Activated CD4-positive, CD25-positive, alpha-beta regulatory T cell (primary cell): ENCODE measurements around the gene TMPRSS4.

Experiments
- DNase-seq, 4 experiments: peaks; one replicate each; lab custom pipeline; 2025; lab: John Stamatoyannopoulos, UW

The TMPRSS4 gene

DNA sequence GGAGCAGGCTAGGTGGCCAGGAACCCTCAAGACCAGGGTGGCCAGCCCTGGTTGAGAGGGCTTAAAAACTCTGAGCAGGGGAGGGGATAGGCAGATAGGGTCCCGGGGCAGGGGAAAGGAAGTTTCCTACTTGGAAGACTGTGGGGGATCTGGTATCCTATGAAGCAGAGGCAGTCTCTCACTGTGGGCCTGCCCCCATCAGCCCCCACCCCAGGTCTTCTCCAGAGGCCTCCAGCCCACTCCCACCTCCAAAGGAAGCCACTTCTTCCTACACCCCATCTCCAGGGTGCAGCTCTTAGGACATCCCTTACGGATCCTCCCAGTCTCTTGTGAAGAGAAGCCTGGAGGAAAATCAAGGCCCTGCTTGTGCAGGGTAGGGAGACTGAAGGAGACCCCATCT, 59.5 kb downstream of the TMPRSS4 start:
- DNase-seq = no peak

DNA sequence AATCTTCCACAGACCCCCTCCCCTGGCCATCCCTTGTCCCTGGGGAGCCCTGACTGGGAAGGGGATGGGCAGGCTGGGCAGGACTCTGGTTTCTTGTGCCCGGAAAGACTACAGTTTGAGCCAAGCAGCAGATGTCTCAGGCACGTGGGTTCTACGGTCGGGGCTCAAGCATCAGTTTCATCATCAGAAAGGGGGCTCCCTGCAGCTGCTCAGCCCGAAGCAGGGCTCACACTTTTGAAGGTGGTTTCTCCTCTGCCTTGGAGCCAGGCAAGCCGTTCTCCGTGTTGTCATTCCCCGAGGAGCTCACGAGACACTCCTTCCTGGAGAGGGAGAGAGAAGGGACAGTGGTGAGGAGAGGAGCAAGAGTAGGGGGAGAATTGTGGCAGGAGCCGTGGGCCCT, 59.9 kb downstream of the TMPRSS4 start:
- no peak for DNase-seq

DNA sequence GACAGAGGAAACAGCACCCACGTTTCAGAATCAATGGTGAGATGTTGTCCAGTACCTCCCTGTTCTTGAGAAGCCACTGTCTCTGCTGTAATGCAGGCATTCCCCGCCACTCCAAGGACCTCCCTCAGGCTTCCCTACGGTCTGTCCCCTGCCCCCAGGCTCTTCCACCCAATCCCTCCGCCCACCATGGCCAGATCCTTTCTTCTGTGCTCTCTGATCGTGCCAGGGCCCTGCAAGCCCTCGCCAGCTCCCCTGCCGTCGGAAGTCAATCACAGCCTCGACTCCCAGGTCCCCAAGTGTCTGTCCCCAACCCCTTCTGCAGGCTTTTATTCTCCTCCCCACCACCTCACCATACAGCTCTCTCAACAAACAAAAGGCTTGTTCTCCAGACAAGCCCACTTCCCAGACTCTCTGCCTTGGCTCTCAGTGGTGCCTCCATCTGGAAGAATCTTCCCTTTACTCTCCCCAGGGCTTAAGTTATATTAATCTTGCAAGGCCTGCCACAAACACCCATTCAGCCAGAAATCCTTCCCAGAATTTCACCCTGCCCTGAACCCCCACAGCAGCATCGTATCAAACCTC, 62.1 kb downstream of the TMPRSS4 start:
- no peak for DNase-seq

DNA sequence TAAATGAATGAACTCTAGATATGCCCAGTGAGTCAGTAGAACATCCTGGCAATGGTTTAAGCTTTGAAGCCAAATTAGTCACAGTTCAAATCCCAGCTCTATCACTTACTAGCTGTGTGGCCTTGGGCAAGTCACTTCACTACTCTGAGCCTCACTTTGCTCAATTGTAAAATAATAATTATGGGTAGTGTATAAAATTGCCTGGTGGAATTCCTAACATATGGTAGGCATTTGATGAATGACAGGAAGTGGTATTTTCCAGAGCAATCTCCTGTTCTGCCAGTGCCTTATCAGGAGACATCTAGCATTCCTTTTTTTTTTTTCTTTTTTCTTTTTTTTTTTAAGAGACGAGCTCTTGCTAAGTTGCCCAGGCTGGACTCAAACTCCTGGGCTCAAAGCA, 62.7 kb downstream of the TMPRSS4 start:
- DNase-seq = no peak

DNA sequence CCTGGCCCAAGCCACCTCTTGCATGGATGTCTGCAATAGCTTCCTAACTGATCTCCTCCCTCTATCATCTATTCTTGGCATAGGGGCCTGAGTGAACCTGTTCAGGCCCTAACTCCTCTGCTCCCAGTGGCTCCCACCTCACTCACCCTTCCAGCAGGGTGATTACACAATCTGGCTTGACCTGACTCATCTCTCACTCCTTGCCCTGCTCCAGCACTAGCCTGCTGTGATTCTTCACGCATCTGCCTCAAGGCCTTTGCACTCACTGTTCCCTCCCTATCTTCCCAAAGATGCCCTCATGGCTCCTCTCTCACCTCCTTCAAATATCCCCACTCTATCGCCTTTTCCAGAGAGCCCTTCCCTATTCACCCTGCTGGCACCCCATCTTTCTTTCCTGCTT, 65.2 kb downstream of the TMPRSS4 start:
- no peak for DNase-seq

DNA sequence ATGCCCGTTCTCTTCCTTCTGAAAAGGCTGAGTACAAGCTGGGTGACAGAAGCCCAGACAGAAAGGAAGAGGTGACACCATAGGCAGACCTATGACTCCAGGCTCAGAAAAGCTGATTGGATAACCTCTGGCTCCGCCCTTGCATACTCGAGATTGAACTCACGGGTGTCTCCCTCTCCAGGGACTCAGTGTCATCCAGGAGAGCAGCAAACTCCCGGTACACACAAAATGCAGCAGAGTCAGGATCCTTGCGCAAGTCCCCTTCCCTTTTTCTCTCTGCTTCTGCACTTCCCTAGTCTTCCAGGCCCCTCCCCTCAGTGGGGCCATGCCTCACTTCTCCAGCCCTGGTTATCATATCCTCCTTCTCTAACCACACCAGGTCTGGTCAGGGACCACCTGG, 65.9 kb downstream of the TMPRSS4 start:
- DNase-seq = no peak

DNA sequence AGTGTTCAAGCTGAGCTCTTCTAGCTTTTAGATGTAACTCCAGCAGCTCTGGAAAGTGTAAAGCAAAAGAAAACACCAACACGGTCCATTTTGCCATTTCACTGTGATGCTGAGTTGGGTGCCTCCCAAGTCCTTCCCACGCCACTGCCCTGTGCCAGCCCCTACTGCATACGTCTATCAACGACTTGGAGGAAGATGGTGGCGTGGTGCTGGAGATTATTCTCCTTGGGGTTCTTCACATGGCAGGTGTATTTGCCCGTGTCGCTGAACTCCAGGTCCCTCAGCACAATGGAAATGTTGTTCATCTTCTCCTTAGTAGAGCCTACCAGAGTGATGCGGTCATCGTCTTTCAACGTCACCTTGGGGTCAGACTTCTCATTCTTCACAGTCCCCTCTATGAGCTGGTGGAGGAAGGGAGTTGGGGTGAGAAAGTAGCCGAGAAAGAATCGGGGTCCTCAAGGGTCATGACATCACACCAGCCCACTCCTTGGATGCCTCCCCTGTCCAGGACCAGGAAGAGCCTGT, 66.8 kb downstream of the TMPRSS4 start:
- DNase-seq = no peak

DNA sequence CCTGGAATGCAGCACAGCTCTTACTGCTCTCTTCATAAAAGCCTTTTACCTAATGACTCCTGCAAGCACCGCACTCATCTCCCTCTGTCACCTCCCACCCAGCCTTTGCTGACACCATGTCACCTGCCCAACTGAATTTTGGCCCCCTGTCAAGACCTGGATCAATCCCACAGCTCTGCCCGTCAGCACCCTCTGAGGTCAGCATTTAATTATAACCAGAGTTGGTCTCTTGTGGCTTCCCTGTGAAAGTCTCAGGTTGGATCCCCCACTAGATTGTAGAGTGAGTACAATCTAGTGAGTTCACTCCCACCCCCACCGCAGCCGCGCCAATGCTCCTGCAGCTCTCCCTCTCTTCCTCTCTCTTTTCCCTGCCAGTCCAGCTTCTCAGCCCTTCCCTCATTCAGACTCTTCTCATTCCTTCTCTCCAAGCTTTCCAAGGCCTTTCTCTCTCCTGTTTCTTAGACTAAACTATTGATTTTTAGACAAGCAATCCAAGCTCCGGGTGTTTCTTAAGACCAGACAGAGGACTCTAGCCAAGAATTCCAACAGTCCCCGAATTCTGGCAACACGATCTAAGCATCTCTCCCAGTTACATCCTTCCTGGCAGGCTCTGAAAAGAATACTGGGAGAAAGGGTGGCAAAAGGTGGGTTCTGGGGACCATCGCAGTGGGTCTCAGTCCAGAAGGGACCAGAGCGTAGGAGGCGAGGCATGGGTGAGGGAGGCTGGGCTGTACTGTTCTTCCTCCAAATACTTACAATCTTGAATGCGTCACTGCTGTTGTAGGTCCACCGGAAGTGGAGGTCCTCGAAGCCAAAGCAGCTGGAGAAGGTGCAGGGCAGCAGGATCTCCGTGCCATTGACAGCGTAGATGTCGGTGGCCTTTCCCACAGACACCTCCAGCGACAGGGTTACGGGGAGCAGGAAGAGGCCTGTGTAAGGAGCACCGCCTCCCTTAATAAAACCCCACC, 67.7 kb downstream of the TMPRSS4 start:
- DNase-seq = no peak

DNA sequence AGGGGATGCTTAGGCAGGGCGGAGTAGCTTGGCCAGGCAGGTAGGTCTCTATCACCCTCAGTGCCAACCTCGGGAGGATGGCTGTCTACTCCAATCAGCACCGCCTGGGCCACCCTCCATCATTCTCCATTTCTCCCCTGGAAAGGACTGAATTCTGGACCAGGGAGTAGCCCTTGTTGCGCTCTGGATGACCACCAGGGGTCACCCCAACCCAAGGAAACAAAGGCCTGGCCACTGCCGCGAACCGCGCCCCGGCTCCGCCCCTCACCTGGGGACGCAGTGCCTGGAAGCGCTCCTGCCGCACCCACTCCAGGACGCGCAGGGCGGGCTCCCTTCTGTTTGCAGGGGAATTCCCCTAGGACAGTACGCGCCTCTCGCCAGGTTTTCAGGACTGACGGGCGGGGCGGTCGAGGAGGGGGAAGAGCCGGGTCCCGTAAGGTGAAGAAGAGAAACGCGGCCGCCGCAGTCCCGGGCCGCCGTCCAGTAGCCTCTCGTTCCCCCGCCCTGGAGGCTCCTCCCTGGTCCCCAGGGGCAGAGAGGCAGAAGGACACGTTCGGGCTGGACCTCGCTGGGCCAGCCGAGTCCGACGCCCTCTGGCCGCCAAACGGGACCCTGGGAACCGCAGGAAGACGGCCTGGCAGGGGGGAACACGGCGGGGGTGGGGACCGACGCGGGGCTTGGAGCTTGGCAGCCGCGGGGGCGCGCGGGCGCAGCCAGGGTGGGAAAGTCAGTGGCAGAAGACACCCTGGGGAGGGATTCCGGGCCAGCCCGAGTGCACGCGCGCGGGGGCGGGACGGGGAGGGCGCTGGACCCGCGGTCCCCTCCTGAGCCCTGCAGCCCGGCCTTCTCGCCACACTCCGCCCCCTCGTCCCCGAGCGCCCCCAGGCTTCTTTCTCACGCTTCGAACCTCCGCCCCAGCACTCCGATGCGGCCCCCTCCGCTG, 68.7 kb downstream of the TMPRSS4 start:
- peak; percentile 64 to 79 (median 77) for DNase-seq

DNA sequence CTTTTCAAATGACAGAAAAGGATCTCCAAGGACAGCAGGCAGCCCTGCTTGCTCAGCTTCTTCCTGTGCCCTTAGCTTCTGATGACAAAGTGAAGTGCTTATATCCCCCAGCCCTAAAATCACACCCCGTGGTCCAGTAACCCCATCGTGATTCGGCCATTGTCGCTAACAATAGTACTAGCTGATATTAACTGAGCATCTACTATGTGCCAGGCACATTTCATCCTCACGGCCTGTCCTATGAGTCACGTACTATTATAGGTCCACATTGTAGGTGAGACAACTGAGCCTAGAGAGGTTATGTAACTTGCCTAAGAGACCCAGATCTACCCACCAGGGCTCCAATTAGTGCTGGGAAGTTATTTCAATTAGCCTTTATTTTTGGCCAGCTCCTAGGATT, 69.7 kb downstream of the TMPRSS4 start:
- no peak for DNase-seq

DNA sequence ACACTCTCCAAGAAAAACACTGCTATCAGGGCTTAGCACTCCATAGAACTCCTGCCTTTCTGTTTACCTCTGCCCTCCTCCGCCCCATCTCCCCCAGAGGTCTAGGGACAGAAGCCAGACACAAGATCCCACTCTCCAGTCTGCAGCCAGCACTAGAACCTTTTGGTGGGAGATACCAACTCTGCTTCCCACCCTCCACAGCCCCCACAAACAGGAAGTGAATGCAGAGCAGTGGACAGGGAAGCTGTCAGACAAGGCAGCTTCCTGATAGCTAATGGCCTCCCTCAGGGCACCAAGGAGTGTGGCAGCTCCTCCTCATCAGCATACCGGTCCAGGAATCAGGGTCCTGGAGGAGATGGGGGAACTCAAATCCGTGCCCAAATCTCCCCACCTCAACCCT, 70.6 kb downstream of the TMPRSS4 start:
- DNase-seq = no peak

DNA sequence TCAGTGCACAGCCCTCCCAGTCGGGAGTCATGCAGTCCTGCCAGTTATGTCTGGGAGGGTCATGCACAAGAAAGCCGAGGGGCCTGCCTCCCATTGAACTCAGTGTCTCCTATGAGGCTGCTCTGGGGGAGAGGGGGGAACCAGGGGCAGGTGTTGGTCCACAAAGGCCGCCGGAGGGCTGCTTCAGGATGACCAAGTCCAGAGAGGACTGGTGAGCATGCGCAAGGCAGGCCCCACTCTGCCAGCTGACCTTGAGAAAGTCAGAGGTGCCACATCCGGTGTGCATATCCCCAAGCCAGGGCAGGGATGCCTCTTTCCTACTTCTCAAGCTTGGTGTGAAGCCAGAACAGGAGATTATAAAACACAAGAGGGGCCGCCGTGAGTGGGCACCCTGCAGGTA, 71.4 kb downstream of the TMPRSS4 start:
- DNase-seq = no peak

DNA sequence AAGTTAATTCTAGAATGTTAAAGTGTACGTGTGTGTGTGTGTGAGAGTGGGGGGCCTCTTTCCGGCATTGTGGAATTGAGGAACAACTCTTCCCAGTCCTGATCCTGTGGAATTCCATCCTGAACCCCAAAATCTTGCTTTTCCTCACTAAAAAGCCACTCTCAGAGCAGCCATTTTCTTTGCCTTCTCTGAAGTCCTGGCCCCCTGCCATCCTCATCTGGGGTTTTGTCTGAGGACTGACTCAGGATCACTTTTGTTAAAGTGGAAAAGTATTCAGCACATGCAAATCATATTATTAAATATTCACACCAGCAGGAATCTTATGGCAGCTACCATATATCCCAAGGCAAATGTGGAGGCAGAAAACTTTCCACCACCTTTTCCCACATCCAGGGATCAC, 72.0 kb downstream of the TMPRSS4 start:
- no peak for DNase-seq

DNA sequence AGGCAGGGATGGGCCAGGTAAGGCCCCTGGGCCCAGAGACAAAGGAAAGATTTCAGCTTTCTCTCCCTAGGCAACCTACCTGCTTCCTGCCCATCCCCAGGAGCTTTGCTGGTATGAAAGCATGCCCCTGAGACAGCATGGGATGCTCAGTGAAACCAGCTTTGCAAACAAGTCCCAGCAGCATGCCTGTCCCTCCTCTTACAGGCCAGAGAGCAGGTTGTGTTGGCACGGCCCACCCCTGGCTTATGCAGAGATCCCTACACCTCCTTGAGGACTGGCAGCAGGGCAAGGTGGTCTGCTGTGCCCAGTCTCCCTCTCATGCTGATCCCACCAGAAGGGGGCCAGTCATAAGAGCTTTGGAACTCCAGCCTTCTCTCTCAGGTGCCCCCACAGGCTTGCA, 72.6 kb downstream of the TMPRSS4 start:
- DNase-seq = no peak

DNA sequence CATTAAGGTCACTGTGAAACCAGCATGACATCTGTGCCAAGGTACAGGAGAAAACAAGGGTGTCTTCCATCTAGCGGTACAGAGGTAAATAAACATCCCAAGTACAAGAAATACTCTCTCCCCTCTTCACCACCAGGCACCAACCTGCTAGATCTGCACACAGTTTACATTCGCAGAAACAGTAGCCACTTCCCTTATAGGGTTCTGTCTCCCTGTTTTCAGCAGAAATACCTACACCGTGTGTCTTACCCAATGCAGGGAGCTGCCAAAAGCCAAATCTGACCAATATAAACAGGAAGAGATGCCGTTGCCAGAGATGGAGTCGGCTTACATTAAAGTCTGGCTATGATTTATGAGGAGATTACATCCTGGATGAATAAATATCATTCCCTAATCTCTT, 74.6 kb downstream of the TMPRSS4 start:
- DNase-seq = no peak

DNA sequence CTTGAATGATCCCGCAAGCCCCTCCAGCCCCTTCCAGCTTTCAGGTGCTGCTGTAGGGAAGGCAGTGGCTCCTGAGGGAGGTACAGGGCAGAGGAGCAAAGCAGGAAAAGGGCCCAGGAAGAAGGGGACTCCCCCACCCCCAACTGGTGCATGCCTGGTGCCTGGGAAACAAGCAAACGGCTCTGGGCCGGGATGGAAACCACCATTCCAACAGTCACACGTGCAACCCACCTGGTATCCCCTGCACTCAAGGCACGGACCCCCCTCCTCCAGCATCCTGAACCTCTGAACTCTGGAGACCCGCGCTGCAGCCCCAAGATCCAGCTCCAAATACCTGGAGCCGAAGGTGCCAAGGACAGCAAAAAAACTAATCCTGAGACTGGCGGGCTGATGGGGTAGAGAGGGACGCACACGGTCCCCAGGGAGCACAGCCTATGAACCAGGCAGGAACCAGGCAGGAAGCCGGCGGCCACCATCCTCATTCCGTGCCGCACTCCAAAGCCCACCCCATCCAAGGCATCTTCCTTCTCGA, 75.2 kb downstream of the TMPRSS4 start:
- no peak for DNase-seq

DNA sequence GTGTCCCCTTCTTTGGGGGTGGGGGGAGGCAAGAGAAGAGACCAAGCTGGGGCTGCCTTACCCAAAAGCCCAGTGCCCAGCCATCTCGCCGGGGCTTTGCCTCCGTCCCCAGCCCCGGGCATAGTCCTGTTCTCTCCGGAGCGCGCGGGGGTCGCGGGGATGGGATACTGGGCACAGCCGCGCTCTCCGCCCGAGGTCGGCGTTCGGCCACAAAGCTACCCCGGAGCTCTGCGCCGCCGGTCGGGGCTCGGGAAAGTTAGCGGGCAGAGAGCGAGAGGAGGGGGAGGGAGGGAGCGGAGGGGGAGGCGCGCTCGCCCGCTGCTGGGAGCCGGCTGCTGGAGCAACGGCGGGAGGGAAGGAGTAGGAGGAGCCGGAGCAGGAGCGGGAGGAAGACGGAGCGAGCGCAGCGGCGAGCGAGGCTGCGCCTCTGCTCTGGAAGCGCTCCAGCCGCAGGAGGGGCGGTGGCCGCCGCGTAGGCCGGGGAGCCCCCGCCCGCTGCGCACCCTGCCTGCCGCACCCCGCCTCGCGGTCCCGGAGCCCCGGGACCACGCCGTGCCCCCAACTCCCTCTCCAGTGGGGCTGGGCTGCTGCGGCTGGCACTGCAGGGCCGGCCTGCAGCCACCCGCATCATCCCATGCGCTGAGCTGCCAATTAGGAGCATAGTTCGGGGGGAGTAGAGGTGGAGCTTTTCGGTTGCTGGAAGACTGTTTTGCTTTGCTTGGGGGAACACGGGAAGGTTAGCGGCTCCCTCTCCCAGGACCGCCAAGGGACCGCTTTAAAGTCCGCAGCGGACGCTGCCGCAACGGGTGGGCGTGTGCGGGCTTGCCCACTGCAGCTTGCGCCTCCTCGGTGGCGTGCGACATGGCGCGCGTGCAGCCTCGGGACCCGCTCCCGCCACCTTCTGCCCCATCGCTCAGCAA, 75.9 kb downstream of the TMPRSS4 start, which contains the start of gene SCN4B:
Gene SCN4B, minus strand, starts transcription at position 272 of the 920 bp plus-strand sequence. Its CDS starts 150 bp downstream, at position 122.
- no peak for DNase-seq

DNA sequence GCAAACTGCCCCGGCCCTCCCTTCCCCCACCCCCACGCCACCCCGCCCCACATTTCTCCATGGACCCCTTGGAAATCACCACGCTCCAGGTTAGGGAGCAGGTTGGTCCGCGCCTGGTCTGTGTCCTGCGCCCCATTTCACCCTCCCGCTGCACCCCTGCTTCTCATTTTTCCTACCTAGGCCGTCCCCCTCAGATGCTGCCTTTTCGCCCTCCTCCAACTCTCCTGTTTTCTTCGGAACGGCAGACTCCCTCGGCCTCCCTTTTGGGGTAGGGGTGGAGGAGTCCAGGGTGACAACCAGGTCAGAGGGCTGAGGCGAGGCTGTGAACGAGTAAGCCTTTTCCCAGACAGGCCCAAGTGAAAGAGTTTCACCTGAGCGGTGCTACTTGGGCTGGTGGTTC, 76.6 kb downstream of the TMPRSS4 start:
- no peak for DNase-seq

DNA sequence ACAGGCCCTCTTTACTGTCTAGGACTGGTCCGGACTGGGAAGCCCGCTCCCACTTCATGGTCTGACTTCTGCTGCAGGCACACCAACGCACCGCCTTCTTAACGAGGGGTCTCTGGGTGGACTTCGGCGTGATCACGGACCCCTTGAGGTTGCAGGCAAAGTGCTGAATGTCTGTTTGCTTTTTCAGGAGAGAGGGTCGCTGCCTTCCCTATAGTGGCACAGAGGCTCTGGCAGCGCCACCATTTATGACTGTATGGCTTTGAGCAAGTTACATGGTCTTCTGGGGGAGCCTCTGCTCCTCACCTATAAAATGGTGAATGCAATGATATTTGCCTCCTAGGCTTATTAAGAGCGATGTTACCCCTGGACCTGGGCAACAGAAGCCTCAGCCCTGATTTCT, 77.1 kb downstream of the TMPRSS4 start:
- no peak for DNase-seq

DNA sequence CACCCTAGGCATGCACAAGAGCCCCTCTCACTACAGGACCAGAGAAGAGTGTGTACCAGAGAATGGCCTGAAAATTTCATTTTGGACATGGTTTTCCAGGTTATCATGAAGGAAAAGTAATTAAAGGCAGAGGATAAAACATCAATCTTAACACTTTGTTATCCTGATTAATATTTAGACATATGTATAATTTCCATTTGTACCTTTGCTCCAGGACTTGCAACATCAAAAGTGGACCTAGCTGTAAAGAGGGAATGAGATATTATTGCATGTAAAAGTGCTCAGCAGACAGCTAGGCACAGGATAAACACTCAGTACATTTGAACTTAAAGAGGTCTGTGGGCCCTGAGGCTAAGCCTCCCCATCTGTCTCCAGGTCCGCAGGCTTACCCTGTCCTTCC, 77.8 kb downstream of the TMPRSS4 start:
- no peak for DNase-seq
